Globus pallidus (tissue), 1 donor: ENCODE measurements around the gene ZDHHC14.
"Not testable (repeated sequence)": the region's sequence is repeated elsewhere in the genome, so short reads cannot be mapped to it uniquely, and the experiment has no call there.

Experiments used
- DNase-seq: peaks from one replicate; pipeline ENCODE4 v3.0.0-alpha.2; 2015; ENCODE audit warnings: low spot score

ZDHHC14 gene

GRCh38 chr6:157381631-157382621 is 936 bp downstream of the ZDHHC14 start:
- peak; percentile 70 for DNase-seq

- DNase-seq = no peak
These were observed 1.8 kb downstream of the ZDHHC14 start for GRCh38 chr6:157382821-157383220.

- no peak for DNase-seq
These were observed 2.5 kb downstream of the ZDHHC14 start for GRCh38 chr6:157383471-157383870.

GRCh38 chr6:157384962-157385361 is 4.0 kb downstream of the ZDHHC14 start:
- DNase-seq = not testable (repeated sequence)

GRCh38 chr6:157385482-157385881 is 4.5 kb downstream of the ZDHHC14 start:
- no peak for DNase-seq

- no peak for DNase-seq
These were observed 5.0 kb downstream of the ZDHHC14 start for GRCh38 chr6:157386023-157386422.

GRCh38 chr6:157386454-157386853 is 5.5 kb downstream of the ZDHHC14 start:
- DNase-seq = no peak

- DNase-seq = no peak
These were observed 7.9 kb downstream of the ZDHHC14 start for GRCh38 chr6:157388924-157389323.

- no peak for DNase-seq
These were observed 9.5 kb downstream of the ZDHHC14 start for GRCh38 chr6:157390273-157391060.

- DNase-seq = no peak
These were observed 12.1 kb downstream of the ZDHHC14 start for GRCh38 chr6:157392927-157393668.

GRCh38 chr6:157393669-157394327 is 12.8 kb downstream of the ZDHHC14 start:
- DNase-seq = no peak

- DNase-seq = not testable (repeated sequence)
These were observed 14.2 kb downstream of the ZDHHC14 start for GRCh38 chr6:157395199-157395598.

- DNase-seq = no peak
These were observed 15.0 kb downstream of the ZDHHC14 start for GRCh38 chr6:157396026-157396425.

GRCh38 chr6:157397660-157398059 is 16.7 kb downstream of the ZDHHC14 start:
- DNase-seq = no peak

- DNase-seq = no peak
These were observed 17.2 kb downstream of the ZDHHC14 start for GRCh38 chr6:157398151-157398550.

- DNase-seq = no peak
These were observed 19.7 kb downstream of the ZDHHC14 start for GRCh38 chr6:157400676-157401075.

GRCh38 chr6:157401734-157402338 is 20.8 kb downstream of the ZDHHC14 start:
- no peak for DNase-seq

- DNase-seq = no peak
These were observed 22.2 kb downstream of the ZDHHC14 start for GRCh38 chr6:157402996-157403685.

- DNase-seq = no peak
These were observed 22.7 kb downstream of the ZDHHC14 start for GRCh38 chr6:157403686-157404051.

GRCh38 chr6:157405986-157406385 is 25.0 kb downstream of the ZDHHC14 start:
- no peak for DNase-seq

GRCh38 chr6:157406661-157407060 is 25.7 kb downstream of the ZDHHC14 start:
- no peak for DNase-seq
